DMS153 treated with DMSO at 0.1 percent for 48 hours (cell line): ENCODE data around the gene ANK3.

Experiments
- DNase-seq: peaks from one replicate; lab custom pipeline; 2025; ENCODE audit not compliant: unreplicated experiment; lab: John Stamatoyannopoulos, UW

The ANK3 gene

GRCh38 chr10:59997827-59998525 lies 391.7 kb downstream of the ANK3 start:
- DNase-seq: no peak

- DNase-seq: no peak
These were observed 393.8 kb downstream of the ANK3 start for GRCh38 chr10:59995862-59996261.

- DNase-seq: no peak
These were observed 395.7 kb downstream of the ANK3 start for GRCh38 chr10:59993931-59994330.

GRCh38 chr10:59991661-59992060 lies 398.0 kb downstream of the ANK3 start:
- peak; percentile 85 for DNase-seq

- DNase-seq: no peak
These were observed 398.6 kb downstream of the ANK3 start for GRCh38 chr10:59991117-59991516.

GRCh38 chr10:59985639-59986038 lies 404.0 kb downstream of the ANK3 start:
- DNase-seq: no peak

GRCh38 chr10:59984415-59984814 lies 405.3 kb downstream of the ANK3 start:
- no peak for DNase-seq

GRCh38 chr10:59980356-59980755 lies 409.3 kb downstream of the ANK3 start:
- DNase-seq: no peak

- no peak for DNase-seq
These were observed 412.2 kb downstream of the ANK3 start for GRCh38 chr10:59977486-59977885.

- DNase-seq: no peak
These were observed 412.8 kb downstream of the ANK3 start for GRCh38 chr10:59976909-59977308.
